Renal pelvis (tissue), 4 donors: Measurements from ENCODE around the gene ZBTB20. TPM values are rescaled to one million over a fixed set of nuclear protein-coding genes. Genes with fewer than 3 reads are reported as not detected.

Source experiments
- DNase-seq: peaks from one replicate; pipeline ENCODE4 v3.0.0-alpha.2; 2013
- polyA plus RNA-seq, 3 donors: library from polyadenylated mRNA; unstranded; fragments of 120-200 nt; gene quantifications; one replicate each; pipeline ENCODE4 v1.2.1, GENCODE V29; 2013; ENCODE audit not compliant: insufficient read length in 3 of 3

The ZBTB20 gene
- polyA plus RNA-seq, 3 donors: 4.4 to 6.3 (median 5.9) TPM

GRCh38 chr3:114333180-114333922, 813.7 kb downstream of the ZBTB20 start:
- DNase-seq: no peak

GRCh38 chr3:114332342-114333179, 814.5 kb downstream of the ZBTB20 start:
- no peak for DNase-seq

GRCh38 chr3:114331710-114332109, 815.4 kb downstream of the ZBTB20 start:
- DNase-seq: no peak

- DNase-seq: no peak
These were observed 816.1 kb downstream of the ZBTB20 start for GRCh38 chr3:114331007-114331406.

- no peak for DNase-seq
These were observed 817.3 kb downstream of the ZBTB20 start for GRCh38 chr3:114329823-114330222.

- DNase-seq: no peak
These were observed 818.7 kb downstream of the ZBTB20 start for GRCh38 chr3:114328345-114328744.

GRCh38 chr3:114327665-114328064, 819.4 kb downstream of the ZBTB20 start:
- DNase-seq: no peak

GRCh38 chr3:114323546-114324254, 823.4 kb downstream of the ZBTB20 start:
- no peak for DNase-seq

- DNase-seq: no peak
These were observed 826.8 kb downstream of the ZBTB20 start for GRCh38 chr3:114320246-114320645.

GRCh38 chr3:114319453-114319852, 827.6 kb downstream of the ZBTB20 start:
- DNase-seq: no peak

- no peak for DNase-seq
These were observed 828.8 kb downstream of the ZBTB20 start for GRCh38 chr3:114318295-114318694.

GRCh38 chr3:114314282-114314681, 832.8 kb downstream of the ZBTB20 start:
- no peak for DNase-seq

- DNase-seq: no peak
These were observed 833.7 kb downstream of the ZBTB20 start for GRCh38 chr3:114313426-114313825.

- no peak for DNase-seq
These were observed 836.4 kb downstream of the ZBTB20 start for GRCh38 chr3:114310695-114311094.

GRCh38 chr3:114308830-114309229, 838.3 kb downstream of the ZBTB20 start:
- no peak for DNase-seq

GRCh38 chr3:114308377-114308776, 838.7 kb downstream of the ZBTB20 start:
- DNase-seq: no peak

GRCh38 chr3:114307832-114308231, 839.3 kb downstream of the ZBTB20 start:
- DNase-seq: no peak

- DNase-seq: no peak
These were observed 839.8 kb downstream of the ZBTB20 start for GRCh38 chr3:114307222-114307830.

- no peak for DNase-seq
These were observed 847.0 kb downstream of the ZBTB20 start for GRCh38 chr3:114299941-114300624.

GRCh38 chr3:114299421-114299820, 847.7 kb downstream of the ZBTB20 start:
- DNase-seq: no peak

- DNase-seq: no peak
These were observed 851.1 kb downstream of the ZBTB20 start for GRCh38 chr3:114295946-114296345.
